CD4-positive, alpha-beta T cell treated with Interleukin-15 for 4 hours (primary cell): ENCODE results near the gene ALDOC.

Source experiments
- DNase-seq: peaks from one replicate; pipeline ENCODE4 v3.0.0-alpha.2; 2020; ENCODE audit warnings: low spot score

Gene ALDOC

DNA sequence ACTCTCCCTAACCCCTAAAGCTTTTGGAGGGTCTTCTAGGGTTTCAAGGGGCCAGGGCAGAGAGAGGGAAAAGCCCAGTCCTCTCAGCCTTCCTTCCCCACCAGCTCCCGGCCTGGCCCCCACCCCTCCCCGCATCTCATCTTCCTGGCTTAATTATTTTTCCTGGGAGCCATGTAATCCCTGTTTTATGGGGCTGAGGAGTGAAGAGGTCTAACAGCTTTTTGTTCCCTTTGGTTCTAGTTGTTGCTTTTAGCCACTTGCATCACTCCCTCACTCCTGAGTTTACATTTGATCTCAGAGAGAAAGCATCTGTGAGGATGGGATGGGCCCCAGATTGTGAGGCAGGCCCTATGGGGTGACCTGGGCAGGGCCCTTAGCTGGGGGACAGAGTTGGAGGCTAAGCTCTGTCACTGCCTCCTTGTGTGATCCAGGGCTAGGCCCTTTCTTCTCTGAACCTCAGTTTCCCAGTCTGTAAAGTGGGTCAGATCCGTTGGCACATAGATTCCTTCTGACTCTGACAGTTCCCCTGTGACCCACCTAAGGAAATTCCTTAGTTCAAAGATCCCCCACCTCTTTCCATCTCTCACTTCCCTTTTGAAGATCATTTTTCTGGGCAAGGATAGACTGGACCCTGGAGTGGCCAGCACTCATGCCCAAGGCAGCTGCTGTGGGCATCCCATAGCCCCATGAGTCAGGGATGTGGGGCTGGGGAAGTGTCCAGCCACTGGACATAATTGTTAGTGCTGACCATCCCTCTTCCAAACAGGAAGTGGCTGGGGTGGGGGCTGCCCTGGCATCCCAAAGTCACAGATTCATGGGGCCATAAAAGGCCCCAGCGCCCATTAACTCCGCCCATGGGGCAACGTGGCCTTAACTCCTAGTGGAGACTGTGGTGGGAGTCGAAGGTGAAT lies 44.4 kb downstream of the ALDOC start:
- DNase-seq = no peak

DNA sequence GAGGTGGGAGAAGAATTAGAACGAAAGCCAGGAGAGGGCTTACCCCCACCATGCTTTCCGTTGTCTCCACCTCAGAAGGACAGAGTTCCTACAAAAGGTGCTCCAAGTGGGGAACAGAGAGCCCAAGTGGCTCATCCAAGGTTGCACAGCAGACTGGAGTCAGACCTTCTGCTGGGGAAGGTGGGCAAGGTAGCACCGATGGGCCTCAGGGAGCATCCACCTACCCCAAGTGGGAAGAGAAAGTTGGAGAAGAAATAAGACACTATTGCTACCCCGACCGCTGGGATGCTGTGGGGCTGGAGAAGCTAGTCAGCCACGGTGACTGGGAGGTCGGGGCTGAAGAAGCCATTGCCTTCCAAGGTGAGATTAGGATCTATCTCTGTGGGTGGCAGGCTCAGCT lies 45.8 kb downstream of the ALDOC start:
- no peak for DNase-seq

DNA sequence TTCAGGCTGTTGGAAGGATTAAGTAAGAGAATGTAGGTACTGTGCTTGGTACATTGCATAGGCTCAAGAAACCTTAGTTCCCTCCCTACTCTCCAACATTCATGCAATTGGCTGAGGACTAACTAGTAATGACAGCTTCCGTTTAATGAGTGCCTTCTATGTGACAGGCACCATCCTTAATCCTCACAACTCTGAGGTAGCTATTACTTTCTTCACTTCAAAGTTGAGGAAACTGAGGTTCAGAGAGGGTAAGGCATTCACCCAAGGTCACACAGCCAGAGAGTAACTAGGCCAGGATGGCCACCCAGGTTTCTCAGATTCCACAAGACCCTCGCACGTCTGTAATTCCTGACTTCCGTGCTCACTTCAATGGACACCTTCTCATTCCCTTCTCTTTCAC lies 46.4 kb downstream of the ALDOC start:
- DNase-seq = no peak

DNA sequence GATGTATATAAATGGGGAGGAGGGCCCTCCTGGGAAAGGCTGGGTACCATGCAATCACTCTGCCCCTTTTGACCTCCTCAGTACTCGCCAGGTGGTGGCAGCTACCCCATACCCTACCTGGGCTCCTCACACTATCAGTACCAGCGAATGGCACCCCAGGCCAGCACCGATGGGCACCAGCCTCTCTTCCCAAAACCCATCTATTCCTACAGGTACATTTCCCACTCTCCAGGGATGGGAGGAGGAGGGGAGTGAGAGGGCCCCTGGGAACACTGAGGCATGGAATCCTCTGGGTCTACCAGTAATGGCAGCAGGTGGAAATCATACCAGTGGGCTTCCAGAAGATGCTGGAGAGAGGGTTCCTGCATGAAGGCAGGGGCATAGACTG lies 47.7 kb downstream of the ALDOC start:
- no peak for DNase-seq

DNA sequence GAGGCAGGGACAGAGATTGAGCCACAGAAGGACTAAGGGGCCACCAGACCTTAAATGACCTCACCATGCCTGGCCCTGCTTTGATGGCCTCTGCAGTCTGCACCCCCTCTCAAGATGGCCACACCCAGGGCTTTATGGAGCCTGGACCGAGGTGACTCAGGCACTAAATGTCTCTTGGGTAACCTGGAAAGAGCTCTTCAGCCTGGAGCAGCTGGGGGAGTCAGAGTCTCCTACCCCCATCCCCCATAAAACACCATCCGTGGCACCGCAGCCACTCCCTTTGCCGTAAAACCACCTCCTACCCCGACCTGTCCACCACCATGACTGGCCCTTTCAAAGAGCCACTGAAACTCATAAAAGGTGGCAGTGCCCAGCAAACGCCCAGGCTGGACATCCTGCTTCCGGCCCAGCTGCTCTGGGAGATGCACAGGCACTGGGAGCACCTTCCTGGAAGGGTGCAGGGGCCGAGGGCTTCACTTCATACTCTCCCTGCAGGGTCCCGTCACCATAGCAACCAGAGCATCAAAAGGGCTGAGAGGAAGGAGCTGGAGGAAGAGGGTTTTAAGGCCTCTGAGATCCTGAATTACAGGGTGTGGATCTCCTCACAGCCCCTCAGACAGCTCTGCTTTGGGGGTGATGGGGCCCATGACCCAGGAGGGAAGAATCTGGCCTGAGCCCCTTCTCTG lies 48.2 kb downstream of the ALDOC start:
- DNase-seq = no peak

DNA sequence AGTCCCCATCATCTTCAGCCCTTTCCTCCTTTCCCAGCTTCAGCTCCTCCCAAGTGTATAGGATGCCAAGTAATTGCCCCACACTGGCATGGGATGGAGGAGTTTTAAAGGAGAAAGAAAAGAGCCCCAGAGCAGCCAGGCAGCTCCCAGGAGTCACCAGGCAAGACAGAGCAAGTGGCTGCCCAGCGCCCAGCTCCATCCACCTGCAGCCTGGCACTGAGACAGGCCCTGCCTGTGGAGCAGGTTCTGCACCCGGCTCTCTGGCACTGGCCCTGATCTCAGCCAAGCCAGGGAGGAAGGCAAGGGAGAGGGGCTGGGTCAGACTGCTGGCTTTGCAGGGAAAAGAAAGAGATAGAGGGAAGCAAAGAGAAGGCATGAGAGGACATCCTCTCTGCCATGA lies 48.8 kb downstream of the ALDOC start:
- DNase-seq = no peak

DNA sequence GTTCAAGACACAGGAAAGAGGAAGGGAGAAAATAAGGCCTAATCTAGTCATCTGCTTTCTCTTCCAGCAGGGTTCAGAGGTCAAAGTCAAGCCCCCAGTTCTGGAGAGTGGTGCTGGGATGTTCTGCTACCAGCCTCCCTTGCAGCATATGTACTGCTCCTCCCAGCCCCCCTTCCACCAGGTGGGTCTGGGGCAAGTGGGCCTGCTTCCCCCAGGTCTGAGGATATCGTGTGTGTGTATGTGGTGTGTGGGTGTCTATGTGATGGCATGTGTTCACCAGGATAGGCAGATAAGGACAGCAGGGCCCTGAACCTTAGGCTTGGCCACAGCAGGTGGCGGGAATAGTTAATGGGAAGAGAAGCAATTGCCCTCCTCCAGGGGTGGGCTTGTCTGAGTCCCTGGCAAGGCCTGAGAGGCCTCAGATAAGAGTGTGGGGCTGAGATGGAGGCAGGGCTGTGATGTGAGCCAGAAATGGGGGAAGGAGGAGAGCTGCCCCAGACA lies 49.5 kb downstream of the ALDOC start:
- no peak for DNase-seq

DNA sequence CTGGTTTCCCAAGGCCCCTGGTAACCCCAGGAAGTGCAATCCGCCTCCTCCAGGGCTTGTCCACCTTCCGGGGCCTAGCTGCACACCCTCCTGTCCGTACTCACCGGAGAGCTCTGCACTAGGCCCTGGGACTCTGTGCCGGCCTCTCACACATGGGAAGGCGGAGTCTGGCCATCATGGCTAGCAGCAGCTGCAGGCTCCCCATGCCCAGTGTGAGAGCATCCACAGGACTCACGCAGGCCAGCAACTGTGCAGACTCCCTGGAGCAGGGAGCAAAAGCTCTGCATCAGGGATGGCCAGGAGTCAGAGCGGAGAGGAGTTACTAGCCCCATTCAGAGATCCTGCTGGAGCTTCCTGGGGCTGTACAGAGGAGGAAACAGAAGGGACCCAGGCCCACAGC lies 50.3 kb downstream of the ALDOC start:
- no peak for DNase-seq

DNA sequence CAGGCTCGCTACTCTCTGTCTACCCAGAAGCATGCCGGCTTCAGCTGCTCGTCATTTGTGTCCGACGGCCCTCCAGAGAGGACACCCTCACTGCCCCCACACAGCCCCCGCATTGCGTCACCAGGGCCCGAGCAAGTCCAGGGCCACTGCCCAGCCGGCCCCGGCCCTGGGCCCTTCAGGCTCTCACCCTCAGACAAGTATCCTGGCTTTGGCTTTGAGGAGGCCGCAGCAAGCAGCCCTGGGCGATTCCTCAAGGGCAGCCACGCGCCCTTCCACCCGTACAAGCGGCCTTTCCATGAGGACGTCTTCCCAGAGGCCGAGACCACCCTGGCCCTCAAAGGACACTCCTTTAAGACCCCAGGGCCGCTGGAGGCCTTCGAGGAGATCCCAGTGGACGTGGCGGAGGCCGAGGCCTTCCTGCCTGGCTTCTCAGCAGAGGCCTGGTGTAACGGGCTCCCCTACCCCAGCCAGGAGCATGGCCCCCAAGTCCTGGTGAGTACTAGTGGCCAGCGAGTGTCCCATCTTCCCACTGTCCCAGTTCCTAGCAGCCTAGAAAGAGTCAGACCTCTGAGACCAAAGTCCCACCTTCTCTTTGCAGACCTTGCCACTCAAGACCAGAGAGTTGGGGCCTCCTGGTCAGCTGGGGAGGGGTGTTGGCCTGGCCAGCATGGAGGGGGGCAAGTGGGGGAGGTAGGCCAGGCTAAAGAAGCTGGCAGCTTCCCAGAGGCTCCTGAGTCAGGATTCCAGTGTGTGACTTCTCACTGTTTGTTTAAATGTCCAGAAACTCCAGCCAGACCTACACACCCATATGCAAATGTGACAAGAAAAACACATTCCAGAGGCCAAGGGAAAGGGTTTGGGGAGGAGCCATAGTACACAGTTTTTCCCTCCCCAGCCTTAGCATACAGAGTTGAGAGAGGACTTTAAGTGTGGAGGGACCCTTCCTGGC lies 51.9 kb downstream of the ALDOC start:
- DNase-seq = no peak

DNA sequence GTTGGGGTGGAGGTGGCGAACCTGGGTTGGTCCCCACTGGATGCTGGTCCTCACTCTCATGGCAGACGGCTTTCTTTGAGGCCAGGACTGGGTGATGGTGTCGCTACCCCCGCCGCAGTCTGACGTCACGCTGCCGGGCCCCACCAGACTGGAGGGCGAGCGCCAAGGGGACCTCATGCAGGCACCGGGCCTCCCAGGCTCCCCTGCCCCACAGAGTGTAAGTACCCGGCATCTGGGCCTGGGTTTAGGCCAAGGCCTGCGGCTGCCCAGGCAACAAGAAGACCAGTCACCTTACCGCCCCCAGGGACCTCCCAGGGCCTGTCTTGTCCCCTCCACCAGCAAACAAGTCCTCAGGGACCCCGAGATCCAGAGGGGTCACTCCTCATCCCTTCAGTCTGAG lies 52.8 kb downstream of the ALDOC start:
- no peak for DNase-seq

DNA sequence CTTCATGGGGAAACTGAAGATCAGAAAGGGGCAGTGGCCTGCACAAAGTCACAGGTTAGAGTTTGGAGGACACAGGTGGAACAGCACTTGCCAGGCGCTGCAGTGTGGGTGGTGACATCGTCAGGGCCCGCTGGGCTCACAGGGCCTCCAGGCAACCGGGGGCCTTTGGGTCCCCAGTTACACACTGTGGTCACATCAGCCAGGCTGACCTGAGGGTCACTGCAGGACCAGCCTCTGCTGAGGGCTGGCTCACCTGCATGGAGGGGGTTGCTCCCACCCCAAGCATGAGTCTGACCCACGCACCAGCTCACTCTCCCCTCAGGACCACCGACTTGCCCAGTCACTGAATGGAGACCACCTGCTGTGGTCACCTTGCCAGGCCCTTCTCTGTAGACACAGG lies 53.5 kb downstream of the ALDOC start:
- DNase-seq = no peak
